H9 (cell line): Measurements from ENCODE around the gene CCT2. TPM values are rescaled to one million over a fixed set of nuclear protein-coding genes. Genes with fewer than 3 reads are reported as not detected.

ENCODE experiments used
- DNase-seq: peaks from one replicate; pipeline ENCODE4 v3.0.0-alpha.2; 2017
- H2AFZ ChIP-seq: one replicate; pipeline ENCODE4 v1.6.1; 2013; ENCODE audit warnings: mild to moderate bottlenecking, low read length, control low read depth, moderate library complexity
- H2AK5ac ChIP-seq: 2 replicates; pipeline ENCODE4 v1.6.1; 2013; ENCODE audit warnings: low read length, control low read depth, mixed read lengths; ENCODE audit not compliant: insufficient read length
- H2BK120ac ChIP-seq: one replicate; pipeline ENCODE4 v1.6.1; 2013; ENCODE audit warnings: low read depth, mild to moderate bottlenecking, low read length, control low read depth, inconsistent platforms; ENCODE audit not compliant: poor library complexity, severe bottlenecking
- H2BK12ac ChIP-seq: 2 replicates; pipeline ENCODE4 v1.6.1; 2013; ENCODE audit warnings: low read length, control low read depth, mixed read lengths, low read depth; ENCODE audit not compliant: insufficient read length
- H2BK15ac ChIP-seq: 2 replicates; pipeline ENCODE4 v1.6.1; 2013; ENCODE audit warnings: low read depth, low read length, control low read depth
- H2BK20ac ChIP-seq: one replicate; pipeline ENCODE4 v1.6.1; 2013; ENCODE audit warnings: low read depth, mild to moderate bottlenecking, low read length, control low read depth, inconsistent platforms; ENCODE audit not compliant: poor library complexity, severe bottlenecking
- H2BK5ac ChIP-seq: 2 replicates; pipeline ENCODE4 v1.6.1; 2013; ENCODE audit warnings: low read length, control low read depth, mixed read lengths; ENCODE audit not compliant: insufficient read length
- H3K14ac ChIP-seq: 2 replicates; pipeline ENCODE4 v1.6.1; 2013; ENCODE audit warnings: low read length, control low read depth; ENCODE audit not compliant: insufficient read depth
- H3K18ac ChIP-seq: 2 replicates; pipeline ENCODE4 v1.6.1; 2013; ENCODE audit warnings: low read depth, mild to moderate bottlenecking, mixed read lengths, low read length, control low read depth; ENCODE audit not compliant: insufficient read length
- H3K23ac ChIP-seq: 2 replicates; pipeline ENCODE4 v1.6.1; 2013; ENCODE audit warnings: low read length, control low read depth, mixed read lengths, low read depth; ENCODE audit not compliant: insufficient read length
- H3K23me2 ChIP-seq: 2 replicates; pipeline ENCODE4 v1.6.1; 2013; ENCODE audit warnings: low read depth, mild to moderate bottlenecking, mixed read lengths, low read length, control low read depth; ENCODE audit not compliant: insufficient read length, poor library complexity, severe bottlenecking
- H3K27ac ChIP-seq: 2 replicates; pipeline ENCODE4 v1.5.1; 2013; ENCODE audit warnings: low read length, control low read depth, mixed read lengths, low read depth; ENCODE audit not compliant: insufficient read length
- H3K27me3 ChIP-seq: 2 replicates; pipeline ENCODE4 v1.6.1; 2013; ENCODE audit warnings: low read length, control low read depth, inconsistent platforms; ENCODE audit not compliant: insufficient read depth
- H3K4ac ChIP-seq: 2 replicates; pipeline ENCODE4 v1.6.1; 2013; ENCODE audit warnings: low read depth, mild to moderate bottlenecking, control low read depth, inconsistent platforms, low read length, moderate library complexity
- H3K4me1 ChIP-seq: 2 replicates; pipeline ENCODE4 v1.6.1; 2013; ENCODE audit warnings: low read length, control low read depth, inconsistent platforms; ENCODE audit not compliant: insufficient read depth
- H3K4me2 ChIP-seq: 2 replicates; pipeline ENCODE4 v1.6.1; 2013; ENCODE audit warnings: low read length, control low read depth, mixed read lengths; ENCODE audit not compliant: insufficient read length, insufficient read depth
- H3K56ac ChIP-seq: 2 replicates; pipeline ENCODE4 v1.6.1; 2013; ENCODE audit warnings: low read depth, mild to moderate bottlenecking, mixed read lengths, low read length, control low read depth; ENCODE audit not compliant: insufficient read length
- H3K79me1 ChIP-seq: 2 replicates; pipeline ENCODE4 v1.6.1; 2013; ENCODE audit warnings: low read depth, mild to moderate bottlenecking, moderate library complexity, low read length, control low read depth, inconsistent platforms; ENCODE audit not compliant: insufficient read depth, poor library complexity, severe bottlenecking
- H3K79me2 ChIP-seq: 2 replicates; pipeline ENCODE4 v1.6.1; 2013; ENCODE audit warnings: low read length, control low read depth, inconsistent platforms; ENCODE audit not compliant: insufficient read depth
- H3K9ac ChIP-seq: 2 replicates; pipeline ENCODE4 v1.6.1; 2013; ENCODE audit warnings: low read length, control low read depth, mixed read lengths; ENCODE audit not compliant: insufficient read length; ENCODE audit errors: extremely low read depth
- H3K9me3 ChIP-seq: one replicate; pipeline ENCODE4 v1.6.1; 2013; ENCODE audit warnings: low read depth, low read length, inconsistent platforms; ENCODE audit not compliant: control insufficient read depth
- H3T11ph ChIP-seq: one replicate; pipeline ENCODE4 v1.6.1; 2013; ENCODE audit warnings: mild to moderate bottlenecking, low read length, control low read depth, inconsistent platforms
- H4K20me1 ChIP-seq: one replicate; pipeline ENCODE4 v1.6.1; 2013; ENCODE audit not compliant: control insufficient read depth, insufficient read length, insufficient read depth
- H4K5ac ChIP-seq: 2 replicates; pipeline ENCODE4 v1.6.1; 2013; ENCODE audit warnings: low read depth, mild to moderate bottlenecking, mixed read lengths, low read length, control low read depth; ENCODE audit not compliant: insufficient read length
- H4K8ac ChIP-seq: replicated peaks from 2 replicates; pipeline ENCODE4 v1.6.1; 2013; ENCODE audit warnings: low read length, control low read depth, mixed read lengths, low read depth; ENCODE audit not compliant: insufficient read length
- H4K91ac ChIP-seq: 2 replicates; pipeline ENCODE4 v1.6.1; 2013; ENCODE audit warnings: low read depth, mild to moderate bottlenecking, moderate library complexity, mixed read lengths, low read length, control low read depth; ENCODE audit not compliant: insufficient read length
- H3K27ac Mint-ChIP-seq, 3 experiments: 2 replicates in 2 of 3; 3 replicates in 1 of 3; pipeline ENCODE4 v1.8.0; 2020 to 2021; ENCODE audit warnings: mixed read lengths in 3 of 3, mild to moderate bottlenecking in 1 of 3, moderate library complexity in 1 of 3
- H3K27me3 Mint-ChIP-seq: 2 replicates; pipeline ENCODE4 v1.8.0; 2021; ENCODE audit warnings: low read depth, mild to moderate bottlenecking, moderate library complexity, mixed read lengths
- H3K36me3 Mint-ChIP-seq, 3 experiments: 2 replicates in 2 of 3; 3 replicates in 1 of 3; pipeline ENCODE4 v1.8.0; 2020 to 2021; ENCODE audit warnings: low read depth in 3 of 3, mixed read lengths in 3 of 3; ENCODE audit not compliant: insufficient read depth in 1 of 3
- H3K4me1 Mint-ChIP-seq, 2 experiments: 2 replicates each; pipeline ENCODE4 v1.8.0; 2020; ENCODE audit warnings: mixed read lengths in 2 of 2
- H3K4me3 Mint-ChIP-seq, 2 experiments: 2 replicates in 1 of 2; 3 replicates in 1 of 2; pipeline ENCODE4 v1.8.0; 2020 to 2021; ENCODE audit warnings: mild to moderate bottlenecking in 2 of 2, mixed read lengths in 2 of 2, moderate library complexity in 1 of 2
- H3K9me3 Mint-ChIP-seq, 2 experiments: 2 replicates in 1 of 2; 3 replicates in 1 of 2; pipeline ENCODE4 v1.8.0; 2020; ENCODE audit warnings: mild to moderate bottlenecking in 2 of 2, mixed read lengths in 2 of 2, moderate library complexity in 1 of 2
- CTCF ChIP-seq: fragments of 200-600 bp; sonication (generic); conservative IDR thresholded peaks from 3 replicates; pipeline ENCODE4 v1.8.0; 2021; ENCODE audit warnings: antibody characterized with exemption, mild to moderate bottlenecking
- WGBS: extraction: QIAGEN DNeasy Blood & Tissue Kit; methylation state at CpG from one replicate; pipeline ENCODE4 v1.1.7; 2013; ENCODE audit warnings: missing lambda C conversion rate, low lambda C conversion rate, mixed read lengths; ENCODE audit not compliant: insufficient read length; ENCODE audit errors: extremely low coverage; 5-methylcytosine and 5-hydroxymethylcytosine counted together
- total RNA-seq: library from RNA; stranded (reverse); gene quantifications from 2 replicates; pipeline ENCODE4 v1.2.1, GENCODE V29; 2021

Gene CCT2
- total RNA-seq, 1 experiment from 2014 or later: 405 TPM

GRCh38 chr12:69610126-69610525, 24.9 kb downstream of the CCT2 start:
- H2BK12ac ChIP-seq: no peak overlapping the region
- H2BK15ac ChIP-seq: no peak overlapping the region
- H3K27me3 Mint-ChIP-seq: no peaks in the 10 kb centered on the region; the same call in 1 of the 2 replicates
- H3K23me2 ChIP-seq: no peaks in the 10 kb centered on the region
- H3K9me3 ChIP-seq: no peaks in the 10 kb centered on the region
- H3K27ac ChIP-seq: no peak overlapping the region
- H4K91ac ChIP-seq: no peak overlapping the region
- H3K23ac ChIP-seq: no peak overlapping the region
- H3K4me3 Mint-ChIP-seq: no peak overlapping the region
- no peak overlapping the region for H3K9ac ChIP-seq
- no peak overlapping the region for H2BK20ac ChIP-seq
- H3K14ac ChIP-seq: no peak overlapping the region
- H3K27ac Mint-ChIP-seq: no peak overlapping the region
- no peak overlapping the region for H2AK5ac ChIP-seq
- H3K9me3 Mint-ChIP-seq: no peaks in the 10 kb centered on the region
- no peak overlapping the region for H4K5ac ChIP-seq
- no peak overlapping the region for H4K8ac ChIP-seq
- H3K18ac ChIP-seq: no peak overlapping the region
- TF ChIP-seq CTCF: no peak
- H2BK120ac ChIP-seq: no peak overlapping the region
- no peak overlapping the region for H3K4ac ChIP-seq
- no peak overlapping the region for H3T11ph ChIP-seq
- H3K79me2 ChIP-seq: no peaks in the 10 kb centered on the region
- H3K4me2 ChIP-seq: no peak overlapping the region
- DNase-seq: no peak
- WGBS: no CpG with 5 or more reads among the region's 15 CpGs
- H3K4me1 ChIP-seq: no peaks in the 10 kb centered on the region
- H2BK5ac ChIP-seq: no peak overlapping the region
- H3K36me3 Mint-ChIP-seq: no peaks in the 10 kb centered on the region
- peaks cover 3% of the 10 kb centered on the region in 2 experiments; a peak in 2 of 4 replicates for H3K4me1 Mint-ChIP-seq
- no peaks in the 10 kb centered on the region for H4K20me1 ChIP-seq
- no peak overlapping the region for H2AFZ ChIP-seq
- no peaks in the 10 kb centered on the region for H3K79me1 ChIP-seq
- H3K56ac ChIP-seq: no peak overlapping the region
- H3K27me3 ChIP-seq: no peaks in the 10 kb centered on the region
